D341Med (cell line): ENCODE results near the gene WIPF3.
A peak's percentile ranks its signal among the peaks of the same experiment; 100 is the strongest.

Source experiments
- DNase-seq: peaks from one replicate; pipeline ENCODE4 v3.0.0; 2012; ENCODE audit warnings: low spot score

The WIPF3 gene

DNA sequence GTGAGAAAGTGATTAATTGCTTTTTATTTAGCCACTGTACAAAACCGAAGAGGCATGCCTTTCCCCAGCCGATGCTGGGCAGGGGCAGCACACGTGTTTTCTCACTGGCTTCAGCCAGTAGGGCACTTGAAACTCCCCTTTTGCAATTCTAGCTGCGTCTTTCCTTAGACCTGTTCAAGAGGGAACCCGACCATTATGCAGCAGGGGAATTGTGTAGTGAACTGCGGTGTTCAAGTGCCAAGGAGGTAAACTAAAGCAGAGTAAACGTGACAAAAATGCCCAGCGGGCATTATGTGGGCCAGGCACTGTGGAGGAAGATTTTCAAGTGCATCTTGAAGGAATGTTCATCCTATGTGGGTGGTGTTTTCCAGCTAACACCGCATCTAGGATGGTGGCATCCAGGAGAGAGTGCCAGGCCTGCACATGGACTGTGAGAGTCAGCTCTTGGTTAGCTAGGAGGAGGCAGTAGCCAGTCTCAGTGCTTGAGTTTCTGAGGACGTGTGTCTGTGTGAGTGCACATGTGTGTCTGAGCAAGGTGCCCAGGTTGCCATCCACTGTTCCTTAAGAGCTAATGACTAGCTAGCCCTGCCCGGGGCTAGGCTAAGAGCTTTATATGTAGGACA is 3.3 kb downstream of the WIPF3 start:
- DNase-seq = no peak

DNA sequence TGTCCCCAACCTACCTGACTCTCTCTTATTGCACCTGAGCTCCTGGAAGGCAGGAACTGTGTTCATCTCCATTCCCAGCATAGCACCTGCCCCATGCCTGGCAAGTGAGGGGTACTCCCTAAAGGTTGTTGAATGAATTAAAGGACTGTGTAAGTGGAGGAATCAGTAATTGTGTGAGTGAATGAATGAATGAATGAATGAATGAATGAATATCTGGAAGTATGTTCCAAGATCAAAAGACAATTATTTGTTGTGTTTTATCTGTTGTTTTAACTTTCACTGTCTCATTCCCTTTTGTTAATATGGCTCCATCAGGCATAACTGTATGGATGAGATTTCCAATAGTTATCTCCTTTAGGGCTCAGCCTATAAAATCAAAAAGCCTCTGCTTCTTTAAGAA is 4.0 kb downstream of the WIPF3 start:
- DNase-seq = no peak

DNA sequence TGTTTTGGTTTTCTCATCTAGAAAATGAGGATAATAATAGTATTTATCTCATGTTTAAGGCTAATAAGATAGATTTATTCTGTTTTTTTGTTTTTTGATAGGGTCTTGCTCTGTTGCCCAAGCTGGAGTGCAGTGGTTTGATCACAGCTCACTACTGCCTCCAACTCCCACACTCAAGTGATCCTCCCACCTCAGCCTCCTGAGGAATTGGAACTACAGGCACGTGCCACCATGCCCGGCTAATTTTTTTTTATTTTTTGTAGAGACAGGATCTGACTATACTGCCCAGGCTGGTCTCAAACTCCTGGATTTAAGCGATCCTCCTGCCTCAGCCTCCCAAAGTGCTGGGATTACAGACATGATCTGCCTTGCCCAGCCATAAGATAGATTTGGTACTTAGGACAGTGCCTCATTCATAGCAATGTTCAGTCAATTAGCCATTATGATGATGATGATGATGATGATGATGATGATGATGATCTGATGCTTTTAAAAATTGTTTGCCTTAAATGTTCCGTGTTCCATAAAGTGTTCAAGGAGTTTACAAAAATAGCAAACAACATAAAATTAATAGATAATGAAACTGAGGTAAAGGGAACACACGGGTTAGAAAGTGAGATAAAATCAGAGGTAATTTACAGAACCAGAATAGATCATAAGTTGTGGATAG is 4.6 kb downstream of the WIPF3 start:
- no peak for DNase-seq

DNA sequence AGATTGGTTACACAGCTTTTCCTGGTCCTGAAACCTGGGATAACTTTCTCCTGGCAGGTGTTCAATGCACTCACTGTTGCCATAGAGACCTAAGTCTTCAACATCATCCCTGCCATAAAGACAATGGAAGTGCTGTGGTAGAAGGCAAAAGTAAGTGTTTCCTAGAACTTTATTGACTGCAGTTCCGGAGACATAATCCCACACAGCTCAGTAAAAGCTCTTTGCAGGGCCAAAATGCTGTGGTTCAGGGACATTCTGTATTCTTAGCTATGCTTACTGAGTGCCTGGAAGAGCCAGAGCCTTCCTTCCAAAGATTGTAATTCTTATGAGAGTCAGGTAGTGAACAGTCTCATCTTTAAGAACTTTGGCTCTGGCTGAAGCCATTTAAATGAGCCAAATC is 5.3 kb downstream of the WIPF3 start:
- DNase-seq = no peak

- DNase-seq = no peak
Measured at GRCh38 chr7:29812185-29812876, 6.0 kb downstream of the WIPF3 start.

- no peak for DNase-seq
Measured at GRCh38 chr7:29815181-29816105, 9.1 kb downstream of the WIPF3 start.

- DNase-seq = no peak
Measured at GRCh38 chr7:29818308-29818707, 12.0 kb downstream of the WIPF3 start.

DNA sequence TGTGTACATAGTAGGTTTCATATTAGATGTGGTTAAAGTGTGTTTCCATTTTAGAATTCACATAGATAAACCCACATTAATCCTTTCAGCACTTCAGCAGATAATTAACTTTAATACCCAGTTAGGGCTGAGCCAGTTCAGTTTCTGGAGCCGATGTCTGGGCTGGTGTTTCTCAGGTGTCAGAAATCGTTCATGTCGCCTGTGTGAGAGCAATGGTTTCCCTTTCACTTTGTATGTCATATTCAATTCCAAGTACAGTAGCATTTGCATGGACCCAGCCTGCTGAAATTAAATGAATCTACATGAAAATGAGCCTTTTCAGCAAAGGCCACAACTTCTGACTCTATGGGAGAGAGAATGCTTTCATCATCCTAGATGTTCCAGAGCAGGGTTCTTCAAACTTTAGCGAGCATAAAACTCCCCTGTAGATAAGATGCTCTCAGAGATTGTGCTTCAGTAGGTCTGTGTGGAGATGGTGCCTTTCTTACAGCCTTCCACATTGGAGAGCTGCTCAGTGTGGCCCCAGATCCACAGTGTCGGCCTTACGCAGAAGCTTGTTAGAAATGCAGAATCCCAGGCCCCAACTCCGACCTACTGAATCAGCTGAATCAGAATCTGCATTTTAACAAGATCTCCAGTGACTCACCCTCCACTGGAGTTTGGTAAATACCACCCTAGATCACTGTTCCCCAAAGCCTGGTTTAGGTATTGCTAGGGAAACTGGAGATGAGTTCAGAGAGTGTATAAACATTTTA is 19.6 kb downstream of the WIPF3 start:
- peak; percentile 61 for DNase-seq

- DNase-seq = no peak
Measured at GRCh38 chr7:29826530-29826822, 20.2 kb downstream of the WIPF3 start.

DNA sequence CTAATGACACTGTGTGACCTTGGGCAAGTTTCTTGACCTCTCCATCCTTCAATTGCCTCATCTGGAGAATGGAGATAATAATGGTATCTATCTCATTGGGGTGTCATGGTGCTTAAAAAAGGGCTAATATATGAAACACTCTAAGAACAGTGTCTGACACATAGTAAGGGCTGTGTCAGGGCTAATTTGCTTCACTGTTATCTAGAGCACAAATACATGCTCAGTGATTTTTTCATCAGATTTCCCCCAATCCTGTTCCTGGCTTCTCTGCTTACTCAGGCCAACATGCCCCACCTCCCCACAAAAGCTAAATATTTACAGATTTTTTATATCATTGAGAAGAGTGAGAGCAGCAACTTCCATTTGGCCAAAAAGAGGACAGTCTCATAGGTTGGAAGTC is 20.6 kb downstream of the WIPF3 start:
- DNase-seq = no peak

DNA sequence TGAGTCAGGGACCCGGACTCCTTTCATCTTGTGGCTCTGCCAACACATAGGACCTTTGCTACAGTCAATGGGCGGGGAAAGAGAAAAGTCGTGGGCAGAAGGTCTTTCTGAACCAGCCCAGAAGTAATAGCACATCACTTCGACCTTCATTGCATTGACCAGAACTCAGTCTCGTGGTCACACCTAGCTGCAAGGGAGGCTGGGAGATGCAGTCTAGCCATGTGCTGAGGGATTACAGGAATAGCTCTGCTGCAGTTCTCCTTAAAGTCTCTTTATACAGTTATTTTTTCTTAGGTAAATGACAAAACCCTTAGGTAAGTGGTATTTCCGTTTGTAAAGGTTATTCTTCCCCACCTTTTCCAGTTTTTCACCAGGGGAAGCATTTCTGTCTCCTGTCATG is 25.4 kb downstream of the WIPF3 start:
- DNase-seq = no peak

DNA sequence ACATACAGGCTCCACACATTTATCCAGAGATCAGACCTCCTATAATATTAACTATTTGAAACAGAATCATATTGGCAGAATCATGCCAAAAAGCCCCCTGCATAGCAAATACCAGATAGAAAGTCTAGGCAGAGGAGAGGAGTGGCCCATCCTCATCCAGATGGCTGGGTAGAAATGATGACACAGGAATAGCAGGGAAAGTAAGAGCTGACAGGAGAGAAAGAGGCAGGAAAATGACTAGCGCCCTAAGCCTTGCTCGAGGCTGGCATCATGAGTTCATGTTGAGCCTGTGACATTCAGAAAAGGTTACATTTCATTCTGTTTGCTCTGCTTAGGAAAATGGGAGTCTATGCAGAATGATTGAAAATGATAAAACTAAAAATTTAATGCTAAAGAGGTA is 27.6 kb downstream of the WIPF3 start:
- DNase-seq = no peak

DNA sequence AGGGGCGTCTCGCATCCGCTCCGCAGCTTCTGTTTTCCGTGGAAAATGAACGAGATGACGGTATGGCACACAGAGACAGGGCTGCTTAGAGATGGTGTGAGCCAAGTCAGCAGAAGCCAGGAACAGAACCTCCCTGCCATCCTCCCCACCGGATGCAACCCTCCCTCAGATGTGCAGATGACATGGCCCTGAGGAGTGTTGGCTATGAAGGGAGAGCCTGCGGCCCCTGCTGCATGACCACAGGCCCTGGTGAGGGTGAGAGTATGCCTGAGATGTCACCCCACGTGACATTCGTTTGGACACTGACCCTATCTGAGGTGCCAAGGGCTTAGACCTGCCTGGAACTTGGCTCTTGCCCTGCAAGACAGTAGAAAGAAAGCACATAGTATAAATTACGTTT is 29.4 kb downstream of the WIPF3 start:
- DNase-seq = no peak

GRCh38 chr7:29839302-29839701 is 33.0 kb downstream of the WIPF3 start:
- DNase-seq = no peak

DNA sequence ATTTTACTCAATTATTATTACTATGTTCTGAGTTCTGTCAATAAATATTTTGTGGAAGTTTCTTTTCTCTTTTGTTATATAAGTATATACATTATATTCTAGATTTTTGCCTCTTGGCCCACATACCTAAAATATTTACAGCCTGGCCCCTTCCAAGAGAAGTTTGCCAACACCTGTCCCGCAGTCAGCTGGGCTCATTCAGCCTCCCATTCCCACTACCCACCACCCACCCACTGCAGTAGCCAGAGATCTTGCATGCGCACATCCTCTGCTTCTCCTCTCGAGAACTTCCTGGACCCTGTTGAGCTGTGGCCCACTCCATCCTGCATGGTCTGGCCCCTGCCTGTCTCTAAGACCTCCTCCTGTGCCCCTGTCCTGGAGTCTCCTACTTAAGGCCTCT is 33.6 kb downstream of the WIPF3 start:
- DNase-seq = no peak

- DNase-seq = no peak
Measured at GRCh38 chr7:29840701-29841100, 34.4 kb downstream of the WIPF3 start.

DNA sequence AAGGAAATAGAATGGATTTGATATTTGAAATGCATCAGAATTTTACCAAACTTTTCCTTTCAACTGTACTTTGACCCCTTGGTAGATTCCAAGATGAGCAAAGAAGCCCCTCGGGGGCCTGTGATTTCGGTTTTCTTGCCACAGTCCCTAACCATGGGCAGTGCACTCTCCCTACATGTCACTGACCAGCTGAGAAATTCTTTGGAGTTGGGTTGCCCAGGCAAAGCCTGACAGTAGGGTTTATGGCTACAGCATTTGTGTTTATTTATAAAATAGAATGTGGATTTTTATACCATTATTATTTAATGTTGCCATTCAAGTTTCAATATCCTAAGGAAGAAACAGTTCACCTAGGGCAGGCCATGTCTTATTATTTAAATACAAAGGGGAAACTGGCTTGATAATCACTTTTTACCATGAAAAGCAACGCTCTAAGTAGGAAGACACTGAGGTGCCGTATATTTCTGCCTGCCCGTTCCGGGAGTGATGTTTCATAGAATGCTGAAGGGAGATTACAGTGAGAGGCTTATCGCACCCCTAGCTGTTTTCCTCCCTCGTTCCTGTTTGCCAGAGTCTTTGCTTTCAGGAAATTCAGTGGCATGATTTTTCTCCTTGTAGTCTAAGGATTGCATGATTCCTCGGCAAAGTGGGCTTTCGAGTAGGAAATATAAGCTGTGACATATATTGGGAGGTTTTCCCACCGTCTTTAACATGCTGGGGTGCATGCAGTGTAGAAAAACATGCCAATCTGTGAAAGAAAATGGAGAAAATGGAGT is 35.8 kb downstream of the WIPF3 start:
- DNase-seq = no peak

- DNase-seq = no peak
Measured at GRCh38 chr7:29843093-29843492, 36.8 kb downstream of the WIPF3 start.

DNA sequence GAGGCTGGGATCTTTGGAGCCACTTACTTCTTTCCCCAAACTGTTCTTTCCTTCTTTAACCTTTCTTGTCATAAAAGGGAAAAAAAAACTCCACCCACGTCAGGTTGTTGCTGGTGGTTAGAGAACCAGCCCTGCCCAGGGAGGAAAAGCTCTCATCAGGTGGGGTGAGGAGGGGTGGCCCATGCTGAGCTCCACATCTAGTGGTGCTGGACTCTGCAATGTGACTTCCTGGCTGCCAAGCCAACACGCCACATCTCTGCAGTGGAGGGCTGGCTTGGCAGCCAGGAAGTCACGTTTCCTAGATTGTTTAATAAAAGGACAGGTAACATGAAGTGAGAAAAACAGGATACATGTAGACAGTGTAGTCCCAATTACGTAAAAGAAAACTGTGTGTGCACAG is 37.4 kb downstream of the WIPF3 start:
- DNase-seq = no peak

DNA sequence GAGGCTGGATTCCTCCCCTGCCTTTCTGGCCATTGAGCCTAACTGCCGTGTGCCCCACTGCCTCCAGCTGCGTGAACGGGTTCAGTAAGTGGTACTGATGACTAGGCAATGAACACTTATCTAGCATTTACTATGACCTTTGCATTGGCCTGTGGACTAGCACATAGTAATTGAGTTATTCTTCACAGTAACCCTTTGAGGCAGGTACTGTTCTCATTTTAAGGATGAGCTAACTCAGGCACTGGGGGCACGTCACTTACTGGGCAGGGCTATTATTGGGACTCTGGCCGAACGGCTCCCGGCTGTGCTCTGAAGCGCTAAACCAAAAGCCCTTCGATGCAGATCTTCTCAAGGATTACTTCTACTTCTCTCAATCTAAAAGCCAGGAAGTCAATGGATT is 38.3 kb downstream of the WIPF3 start:
- DNase-seq = no peak

- DNase-seq = no peak
Measured at GRCh38 chr7:29847496-29847895, 41.2 kb downstream of the WIPF3 start.
